ENCODE data around the gene RHEBL1.
"Not testable (repeated sequence)": the region's sequence is repeated elsewhere in the genome, so short reads cannot be mapped to it uniquely, and the experiment has no call there.

RHEBL1 gene

GRCh38 chr12:49079793-49080192 is 10.0 kb upstream of the RHEBL1 start:
- CTCF ChIA-PET = interaction anchor here (2.1 to 4.2 kb wide), 2 partner anchors 8 to 10 kb away, joined by 5 to 21 read pairs; partner anchors contain the start of gene RHEBL1
- POLR2A ChIA-PET = interaction anchor here (0.6 to 2.3 kb wide), 3 partner anchors 10 to 51 kb away, joined by 3 to 9 read pairs (median 4); partner anchors contain the start of genes RHEBL1 and TUBA1B
- TF ChIP-seq BHLHE40 (IDR thresholded peaks at IDR 0.05; ENCODE audit: borderline replicate concordance) (no peak), HDGF (IDR thresholded peaks at IDR 0.05; ENCODE audit: borderline replicate concordance) (no peak), FOXK2 (IDR thresholded peaks at IDR 0.05) (no peak), ZNF384 (IDR thresholded peaks at IDR 0.05) (no peak), L3MBTL2 (conservative IDR thresholded peaks at IDR 0.05) (no peak), FOXM1 (IDR thresholded peaks at IDR 0.05; ENCODE audit: borderline replicate concordance) (no peak), ARNT (IDR thresholded peaks at IDR 0.05) (no peak), FOXA1 (IDR thresholded peaks at IDR 0.05) (no peak), SP1 (IDR thresholded peaks at IDR 0.05) (no peak), ELF4 (IDR thresholded peaks at IDR 0.05) (no peak), PKNOX1 (IDR thresholded peaks at IDR 0.05) (no peak), NFRKB (IDR thresholded peaks at IDR 0.05) (no peak), TARDBP (IDR thresholded peaks at IDR 0.05) (no peak), SUZ12 (IDR thresholded peaks at IDR 0.05) (no peak), LEF1 (IDR thresholded peaks at IDR 0.05; ENCODE audit: borderline replicate concordance) (no peak), CTBP1 (IDR thresholded peaks at IDR 0.05; ENCODE audit: borderline replicate concordance) (no peak)
- no peak for DNase-seq (ENCODE audit: extremely low spot score)

DNA sequence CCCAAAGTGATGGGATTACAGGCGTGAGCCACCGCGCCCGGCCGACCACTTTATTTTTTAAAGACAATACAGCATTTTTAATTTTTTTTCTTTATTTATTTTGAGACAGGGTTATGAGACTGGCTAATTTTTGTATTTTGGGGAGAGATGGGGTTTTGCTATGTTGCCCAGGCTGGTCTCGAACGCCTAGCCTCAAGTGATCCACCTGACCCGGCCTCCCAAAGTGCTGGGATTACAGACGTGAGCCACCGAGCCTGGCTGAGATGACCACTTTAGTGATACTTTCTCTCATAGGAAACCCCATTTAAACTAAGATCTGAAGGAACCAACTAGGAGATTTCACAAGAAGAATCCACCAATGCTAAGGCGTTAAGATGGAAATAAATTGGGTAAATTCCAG is 1.2 kb upstream of the RHEBL1 start:
- no peak for TF ChIP-seq FOXM1 (IDR thresholded peaks at IDR 0.05; ENCODE audit: borderline replicate concordance)
- TF ChIP-seq SP1 (IDR thresholded peaks at IDR 0.05) = no peak
- no peak for TF ChIP-seq NFRKB (IDR thresholded peaks at IDR 0.05)
- no peak for TF ChIP-seq FOXA1 (IDR thresholded peaks at IDR 0.05)
- TF ChIP-seq TARDBP (IDR thresholded peaks at IDR 0.05) = no peak
- no peak for TF ChIP-seq ARNT (IDR thresholded peaks at IDR 0.05)
- TF ChIP-seq ZNF384 (IDR thresholded peaks at IDR 0.05) = no peak
- POLR2A ChIA-PET = interaction anchor here (1.4 to 4.0 kb wide), 5 partner anchors 11 to 61 kb away, joined by 3 to 44 read pairs (median 7); partner anchors contain the start of genes KMT2D and TUBA1B
- no peak for DNase-seq (ENCODE audit: extremely low spot score)
- CTCF ChIA-PET = no interaction called here

- CTCF ChIA-PET = interaction anchor here (0.8 to 8.0 kb wide), 4 partner anchors 12 to 42 kb away, joined by 3 to 57 read pairs (median 6); partner anchors contain the start of gene LMBR1L
- no peak for DNase-seq (ENCODE audit: extremely low spot score)
- TF ChIP-seq ELF4 (IDR thresholded peaks at IDR 0.05) (no peak), CTBP1 (IDR thresholded peaks at IDR 0.05; ENCODE audit: borderline replicate concordance) (no peak), FOXK2 (IDR thresholded peaks at IDR 0.05) (no peak), ARNT (IDR thresholded peaks at IDR 0.05) (no peak), FOXA1 (IDR thresholded peaks at IDR 0.05) (no peak), TARDBP (IDR thresholded peaks at IDR 0.05) (no peak)
- POLR2A ChIA-PET = interaction anchor here (0.8 to 4.0 kb wide), 11 partner anchors 9 to 164 kb away, joined by 3 to 44 read pairs (median 5); partner anchors contain the start of genes KMT2D, LMBR1L and TUBA1B
Measured at GRCh38 chr12:49068879-49069506, 786 bp downstream of the RHEBL1 start.

- ChIA-PET CTCF (interaction anchor here (1.1 to 8.0 kb wide), 3 partner anchors 12 to 26 kb away, joined by 4 to 57 read pairs (median 28); no protein-coding TSS in a partner anchor), POLR2A (interaction anchor here (1.3 to 1.8 kb wide), 2 partner anchors 26 to 65 kb away, joined by 4 to 6 read pairs; partner anchors contain the start of gene TUBA1B)
- DNase-seq (ENCODE audit: extremely low spot score) = no peak
- TF ChIP-seq PKNOX1 (IDR thresholded peaks at IDR 0.05) (no peak), CTBP1 (IDR thresholded peaks at IDR 0.05; ENCODE audit: borderline replicate concordance) (no peak), NFRKB (IDR thresholded peaks at IDR 0.05) (no peak), ELF4 (IDR thresholded peaks at IDR 0.05) (no peak), ZNF384 (IDR thresholded peaks at IDR 0.05) (no peak), SUZ12 (IDR thresholded peaks at IDR 0.05) (no peak), L3MBTL2 (conservative IDR thresholded peaks at IDR 0.05) (no peak), FOXM1 (IDR thresholded peaks at IDR 0.05; ENCODE audit: borderline replicate concordance) (no peak), TARDBP (IDR thresholded peaks at IDR 0.05) (no peak), FOXK2 (IDR thresholded peaks at IDR 0.05) (no peak), BHLHE40 (IDR thresholded peaks at IDR 0.05; ENCODE audit: borderline replicate concordance) (no peak)
Measured at GRCh38 chr12:49066120-49066519, 3.7 kb downstream of the RHEBL1 start.

- DNase-seq (ENCODE audit: extremely low spot score) = no peak
- TF ChIP-seq CTBP1 (IDR thresholded peaks at IDR 0.05; ENCODE audit: borderline replicate concordance) (no peak), BHLHE40 (IDR thresholded peaks at IDR 0.05; ENCODE audit: borderline replicate concordance) (no peak)
- CTCF ChIA-PET = interaction anchor here (0.7 to 8.0 kb wide), 11 partner anchors 13 to 178 kb away, joined by 3 to 57 read pairs (median 4); partner anchors contain the start of gene LMBR1L
- POLR2A ChIA-PET = interaction anchor here (0.6 to 3.8 kb wide), 5 partner anchors 8 to 66 kb away, joined by 3 to 36 read pairs (median 4); partner anchors contain the start of gene TUBA1B
Measured at GRCh38 chr12:49064767-49065152, 5.0 kb downstream of the RHEBL1 start.

GRCh38 chr12:49061916-49062315 is 7.9 kb downstream of the RHEBL1 start:
- CTCF ChIA-PET = not testable (repeated sequence)
- POLR2A ChIA-PET = interaction anchor here (1.4 to 3.8 kb wide), 2 partner anchors 27 to 69 kb away, joined by 4 to 36 read pairs; partner anchors contain the start of gene TUBA1B

GRCh38 chr12:49061157-49061650 is 8.6 kb downstream of the RHEBL1 start:
- ChIA-PET CTCF (no interaction called here), POLR2A (interaction anchor here (1.5 kb wide), 1 partner anchor 9 kb away, joined by 7 read pairs; the partner anchor contains the start of gene RHEBL1)
- TF ChIP-seq TARDBP (IDR thresholded peaks at IDR 0.05) = no peak
- TF ChIP-seq L3MBTL2 (conservative IDR thresholded peaks at IDR 0.05) = no peak
- TF ChIP-seq NFRKB (IDR thresholded peaks at IDR 0.05) = no peak
- TF ChIP-seq FOXA1 (IDR thresholded peaks at IDR 0.05) = no peak
- no peak for TF ChIP-seq FOXK2 (IDR thresholded peaks at IDR 0.05)
- no peak for TF ChIP-seq ZNF384 (IDR thresholded peaks at IDR 0.05)
- no peak for TF ChIP-seq ELF4 (IDR thresholded peaks at IDR 0.05)
- no peak for TF ChIP-seq ARNT (IDR thresholded peaks at IDR 0.05)
- TF ChIP-seq FOXM1 (IDR thresholded peaks at IDR 0.05; ENCODE audit: borderline replicate concordance) = no peak
- no peak for TF ChIP-seq BHLHE40 (IDR thresholded peaks at IDR 0.05; ENCODE audit: borderline replicate concordance)
- TF ChIP-seq HDGF (IDR thresholded peaks at IDR 0.05; ENCODE audit: borderline replicate concordance) = no peak
- TF ChIP-seq SUZ12 (IDR thresholded peaks at IDR 0.05) = no peak
- no peak for TF ChIP-seq PKNOX1 (IDR thresholded peaks at IDR 0.05)
- TF ChIP-seq LEF1 (IDR thresholded peaks at IDR 0.05; ENCODE audit: borderline replicate concordance) = no peak
- no peak for DNase-seq (ENCODE audit: extremely low spot score)

More at GRCh38 chr12:49061916-49062315, 7.9 kb downstream of the RHEBL1 start:
- not testable (repeated sequence) for DNase-seq (ENCODE audit: extremely low spot score)

Data from HEK293T (cell line).